GM18858 (cell line): Measurements from ENCODE around the gene STYXL1.
"Not testable (repeated sequence)": the region's sequence is repeated elsewhere in the genome, so short reads cannot be mapped to it uniquely, and the experiment has no call there.

ENCODE experiments used
- ATAC-seq: cut with Tn5 transposase; IDR thresholded peaks from one replicate; pipeline ENCODE4 v1.9.1; 2021; ENCODE audit not compliant: unreplicated experiment

The STYXL1 gene

GRCh38 chr7:76047811-76048667 is at the start of gene STYXL1, which contains the start of gene MDH2:
Gene STYXL1 (minus strand): TSS chr7:76048000. CDS start chr7:76030523, 17,477 bp downstream.
Gene MDH2 (plus strand): TSS chr7:76048106. CDS start chr7:76048161, 55 bp downstream.
- peak; percentile 93 for ATAC-seq

- no peak for ATAC-seq
Measured at GRCh38 chr7:76095908-76096307, 48.1 kb upstream of the STYXL1 start.

GRCh38 chr7:76094326-76094725 is 46.5 kb upstream of the STYXL1 start:
- ATAC-seq, result not testable (repeated sequence)

- ATAC-seq, result not testable (repeated sequence)
Measured at GRCh38 chr7:76093531-76093930, 45.7 kb upstream of the STYXL1 start.

- no peak for ATAC-seq
Measured at GRCh38 chr7:76091506-76091905, 43.7 kb upstream of the STYXL1 start.

GRCh38 chr7:76089865-76090475 is 42.2 kb upstream of the STYXL1 start:
- no peak for ATAC-seq

GRCh38 chr7:76087362-76087791 is 39.6 kb upstream of the STYXL1 start:
- not testable (repeated sequence) for ATAC-seq

- no peak for ATAC-seq
Measured at GRCh38 chr7:76086070-76086469, 38.3 kb upstream of the STYXL1 start.

GRCh38 chr7:76084115-76084514 is 36.3 kb upstream of the STYXL1 start:
- ATAC-seq, result not testable (repeated sequence)

- no peak for ATAC-seq
Measured at GRCh38 chr7:76080204-76080603, 32.4 kb upstream of the STYXL1 start.

GRCh38 chr7:76077435-76077834 is 29.6 kb upstream of the STYXL1 start:
- ATAC-seq, result no peak

- ATAC-seq, result no peak
Measured at GRCh38 chr7:76076995-76077394, 29.2 kb upstream of the STYXL1 start.

GRCh38 chr7:76074972-76075370 is 27.2 kb upstream of the STYXL1 start:
- ATAC-seq, result no peak

- ATAC-seq, result no peak
Measured at GRCh38 chr7:76074306-76074971, 26.6 kb upstream of the STYXL1 start.

GRCh38 chr7:76073335-76073990 is 25.7 kb upstream of the STYXL1 start:
- ATAC-seq, result no peak

GRCh38 chr7:76072243-76073148 is 24.7 kb upstream of the STYXL1 start:
- no peak for ATAC-seq

- no peak for ATAC-seq
Measured at GRCh38 chr7:76071316-76072242, 23.8 kb upstream of the STYXL1 start.

- ATAC-seq, result no peak
Measured at GRCh38 chr7:76069238-76069638, 21.4 kb upstream of the STYXL1 start.
